Colonic mucosa (tissue), 4 donors: ENCODE results near the gene TRIM17. TPM values are rescaled to one million over a fixed set of nuclear protein-coding genes. Genes with fewer than 3 reads are reported as not detected.

Experiments
- DNase-seq: peaks from one replicate; pipeline ENCODE4 v3.0.0-alpha.2; 2020
- H3K27ac ChIP-seq: fragments of 200-600 bp; one replicate; pipeline ENCODE4 v1.8.0; 2021
- H3K27me3 ChIP-seq: fragments of 200-600 bp; one replicate; pipeline ENCODE4 v1.8.0; 2021
- H3K36me3 ChIP-seq: fragments of 200-600 bp; one replicate; pipeline ENCODE4 v1.8.0; 2021
- H3K4me1 ChIP-seq: fragments of 200-600 bp; one replicate; pipeline ENCODE4 v1.8.0; 2021; ENCODE audit warnings: mild to moderate bottlenecking
- H3K4me3 ChIP-seq: fragments of 200-600 bp; one replicate; pipeline ENCODE4 v1.8.0; 2021
- H3K9ac ChIP-seq, 2 donors: one replicate each; pipeline ENCODE4 v1.7.0; 2013; ENCODE audit warnings: control low read depth in 2 of 2, low read depth in 2 of 2, low read length in 2 of 2
- H3K9me3 ChIP-seq: fragments of 200-600 bp; one replicate; pipeline ENCODE4 v1.8.0; 2021
- CTCF ChIP-seq: fragments of 200-600 bp; IDR thresholded peaks from one replicate; pipeline ENCODE4 v1.8.0; 2022; ENCODE audit warnings: antibody characterized with exemption, mild to moderate bottlenecking
- intact Hi-C: fragments of 100-400 bp; cut with DNase I; formaldehyde crosslinking; loops from one replicate; pipeline ENCODE4 v1.14.1; 2022
- total RNA-seq, 2 donors: library from RNA; stranded (reverse); fragmentation: NEBNext Ultra II Directional in 1 of 2; extraction: Animal tissue kit (Norgen Biotek cat#: 25700) in 1 of 2; gene quantifications; one replicate each; pipeline ENCODE4 v1.2.1, GENCODE V29; 2021
- donor health status: healthy.
- donor health status: DM: no; HTN: no; CAD: no.
- donor health status: DM: no; HTN: no; CAD: no.

TRIM17 gene
- total RNA-seq, 2 donors from 2014 or later = 0.21 TPM; not detected in 1

GRCh38 chr1:228429007-228429406 is 12.3 kb upstream of the TRIM17 start:
- Histone ChIP-seq H3K9me3 (no peaks in the 10 kb centered on the region), H3K36me3 (no peaks in the 10 kb centered on the region), H3K4me1 (no peaks in the 10 kb centered on the region), H3K9ac (no peak overlapping the region), H3K27me3 (no peaks in the 10 kb centered on the region), H3K4me3 (no peak overlapping the region), H3K27ac (no peak overlapping the region)
- TF ChIP-seq CTCF = no peak
- no peak for DNase-seq
- intact Hi-C loops = no loop called here

GRCh38 chr1:228428412-228428811 is 11.8 kb upstream of the TRIM17 start:
- intact Hi-C loops = no loop called here
- Histone ChIP-seq H3K4me1 (no peaks in the 10 kb centered on the region), H3K9ac (no peak overlapping the region), H3K27ac (no peak overlapping the region), H3K4me3 (no peak overlapping the region), H3K36me3 (no peaks in the 10 kb centered on the region), H3K9me3 (no peaks in the 10 kb centered on the region), H3K27me3 (no peaks in the 10 kb centered on the region)
- DNase-seq = no peak
- no peak for TF ChIP-seq CTCF

- TF ChIP-seq CTCF = no peak
- Histone ChIP-seq H3K27me3 (no peaks in the 10 kb centered on the region), H3K4me1 (no peaks in the 10 kb centered on the region), H3K4me3 (no peak overlapping the region), H3K27ac (no peak overlapping the region), H3K9ac (no peak overlapping the region), H3K9me3 (no peaks in the 10 kb centered on the region), H3K36me3 (no peaks in the 10 kb centered on the region)
- intact Hi-C loops = no loop called here
- DNase-seq = no peak
These were observed 10.0 kb upstream of the TRIM17 start for GRCh38 chr1:228426518-228427175.

- H3K9me3 ChIP-seq = no peaks in the 10 kb centered on the region
- no peaks in the 10 kb centered on the region for H3K36me3 ChIP-seq
- no peaks in the 10 kb centered on the region for H3K4me1 ChIP-seq
- no peak for DNase-seq
- H3K9ac ChIP-seq = no peak overlapping the region
- H3K4me3 ChIP-seq = no peak overlapping the region
- no peak for TF ChIP-seq CTCF
- intact Hi-C loops = no loop called here
- no peaks in the 10 kb centered on the region for H3K27me3 ChIP-seq
- no peak overlapping the region for H3K27ac ChIP-seq
These were observed 8.3 kb upstream of the TRIM17 start for GRCh38 chr1:228424685-228425660.

GRCh38 chr1:228423404-228424053 is 6.9 kb upstream of the TRIM17 start:
- no peaks in the 10 kb centered on the region for H3K36me3 ChIP-seq
- no peak overlapping the region for H3K4me3 ChIP-seq
- H3K27ac ChIP-seq = no peak overlapping the region
- no peak for DNase-seq
- H3K9ac ChIP-seq = no peak overlapping the region
- intact Hi-C loops = no loop called here
- H3K4me1 ChIP-seq = no peaks in the 10 kb centered on the region
- no peaks in the 10 kb centered on the region for H3K9me3 ChIP-seq
- H3K27me3 ChIP-seq = no peaks in the 10 kb centered on the region
- no peak for TF ChIP-seq CTCF
